Duodenal mucosa (tissue), 2 donors: ENCODE data around the gene MED27.

Experiments used
- H3K27ac ChIP-seq: one replicate; pipeline ENCODE4 v1.7.0; 2013; ENCODE audit warnings: low read depth, low read length
- H3K27me3 ChIP-seq, 2 donors: one replicate each; pipeline ENCODE4 v1.7.0; 2013; ENCODE audit warnings: low read length in 2 of 2, control low read depth in 1 of 2; ENCODE audit not compliant: insufficient read depth in 2 of 2, control insufficient read depth in 1 of 2
- H3K36me3 ChIP-seq, 2 donors: one replicate each; pipeline ENCODE4 v1.7.0; 2013; ENCODE audit warnings: low read length in 2 of 2, control low read depth in 1 of 2; ENCODE audit not compliant: insufficient read depth in 2 of 2, control insufficient read depth in 1 of 2
- H3K4me1 ChIP-seq, 2 donors: one replicate each; pipeline ENCODE4 v1.7.0; 2013; ENCODE audit warnings: low read length in 2 of 2, control low read depth in 1 of 2; ENCODE audit not compliant: insufficient read depth in 2 of 2, control insufficient read depth in 1 of 2
- H3K4me3 ChIP-seq, 2 donors: one replicate each; pipeline ENCODE4 v1.7.0; 2013; ENCODE audit warnings: low read length in 2 of 2, low read depth in 1 of 2
- H3K9ac ChIP-seq, 2 donors: one replicate each; pipeline ENCODE4 v1.7.0; 2013; ENCODE audit warnings: low read length in 2 of 2, low read depth in 1 of 2
- H3K9me3 ChIP-seq, 2 donors: one replicate each; pipeline ENCODE4 v1.7.0; 2013; ENCODE audit warnings: low read length in 2 of 2, control low read depth in 1 of 2; ENCODE audit not compliant: control insufficient read depth in 1 of 2

MED27 gene

GRCh38 chr9:131869348-131869747 is 210.3 kb downstream of the MED27 start:
- H3K36me3 ChIP-seq: no peaks in the 10 kb centered on the region
- H3K9me3 ChIP-seq: no peaks in the 10 kb centered on the region
- no peak overlapping the region for H3K9ac ChIP-seq
- H3K4me3 ChIP-seq: no peak overlapping the region
- H3K27ac ChIP-seq: no peak overlapping the region
- no peaks in the 10 kb centered on the region for H3K27me3 ChIP-seq
- no peaks in the 10 kb centered on the region for H3K4me1 ChIP-seq

DNA sequence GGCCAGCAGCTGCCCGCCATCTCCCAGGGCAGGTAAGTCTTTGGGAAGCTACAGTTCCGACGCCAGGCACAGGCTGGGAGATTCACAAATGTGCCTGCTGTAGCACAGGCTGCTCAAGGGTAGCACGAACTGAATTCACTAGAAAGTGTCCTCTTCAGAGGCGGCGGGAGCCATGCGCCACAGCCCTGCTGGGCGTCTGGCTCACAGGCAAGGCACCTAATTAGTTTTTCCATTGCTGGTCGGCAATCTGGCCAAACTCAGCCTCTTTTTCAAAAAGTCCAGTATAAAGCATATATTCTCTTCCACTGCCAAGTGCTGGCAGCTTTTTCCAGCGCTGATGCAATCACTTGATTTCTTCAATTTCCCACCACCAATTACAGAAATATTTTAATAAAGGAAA is 210.9 kb downstream of the MED27 start:
- Histone ChIP-seq H3K9ac (no peak overlapping the region), H3K4me1 (no peaks in the 10 kb centered on the region), H3K4me3 (no peak overlapping the region), H3K36me3 (no peaks in the 10 kb centered on the region), H3K9me3 (no peaks in the 10 kb centered on the region), H3K27me3 (no peaks in the 10 kb centered on the region), H3K27ac (no peak overlapping the region)

- H3K27me3 ChIP-seq: no peaks in the 10 kb centered on the region
- H3K36me3 ChIP-seq: no peaks in the 10 kb centered on the region
- no peak overlapping the region for H3K9ac ChIP-seq
- H3K4me1 ChIP-seq: no peaks in the 10 kb centered on the region
- no peaks in the 10 kb centered on the region for H3K9me3 ChIP-seq
- no peak overlapping the region for H3K27ac ChIP-seq
- no peak overlapping the region for H3K4me3 ChIP-seq
These were observed 212.0 kb downstream of the MED27 start for GRCh38 chr9:131867611-131868192.

DNA sequence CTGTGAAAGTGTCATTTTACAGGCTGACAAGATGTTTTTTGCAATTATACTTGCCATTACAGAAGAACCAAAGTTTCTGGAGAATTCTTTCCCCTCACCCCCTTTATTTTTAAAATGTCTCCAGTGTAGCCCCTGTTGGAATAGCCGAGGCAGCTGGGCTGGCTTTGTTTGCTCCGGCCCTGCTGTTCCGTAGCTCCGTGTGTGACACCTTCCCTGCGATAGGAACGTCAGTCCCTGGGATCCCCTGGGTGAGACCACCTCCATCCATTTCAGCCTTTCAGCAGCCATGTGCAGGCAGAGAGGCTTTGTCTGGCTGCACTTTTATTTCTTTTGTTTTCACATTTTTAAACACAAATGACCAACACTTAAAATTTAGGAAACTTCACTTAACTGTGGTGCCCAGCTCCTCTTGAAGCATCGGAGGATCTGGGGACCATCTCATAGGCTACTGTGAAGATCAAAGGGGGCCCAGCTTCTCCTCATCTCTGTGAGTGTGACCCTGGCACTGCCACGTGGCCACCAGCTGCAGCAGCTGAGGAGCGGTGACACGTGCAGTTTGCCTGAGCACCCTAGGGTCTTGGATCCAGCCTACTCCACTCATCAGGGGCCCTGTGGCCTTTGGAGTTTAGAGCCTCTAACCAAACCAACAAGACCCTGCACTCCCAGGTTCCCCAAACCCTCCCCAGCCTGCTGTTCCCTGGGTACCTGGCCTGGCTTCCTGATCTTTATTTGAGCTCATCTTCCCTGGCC is 214.0 kb downstream of the MED27 start:
- Histone ChIP-seq H3K36me3 (peaks cover 0 to 13% of the 10 kb centered on the region in 2 donors), H3K4me3 (no peak overlapping the region), H3K27ac (no peak overlapping the region), H3K27me3 (no peaks in the 10 kb centered on the region), H3K4me1 (no peaks in the 10 kb centered on the region), H3K9ac (no peak overlapping the region), H3K9me3 (no peaks in the 10 kb centered on the region)

GRCh38 chr9:131864531-131864930 is 215.1 kb downstream of the MED27 start:
- no peak overlapping the region for H3K4me3 ChIP-seq
- no peak overlapping the region for H3K27ac ChIP-seq
- H3K27me3 ChIP-seq: no peaks in the 10 kb centered on the region
- no peaks in the 10 kb centered on the region for H3K9me3 ChIP-seq
- no peak overlapping the region for H3K9ac ChIP-seq
- H3K36me3 ChIP-seq: peaks cover 0 to 14% of the 10 kb centered on the region in 2 donors
- no peaks in the 10 kb centered on the region for H3K4me1 ChIP-seq

GRCh38 chr9:131863306-131863896 is 216.3 kb downstream of the MED27 start:
- Histone ChIP-seq H3K9me3 (no peaks in the 10 kb centered on the region), H3K27me3 (no peaks in the 10 kb centered on the region), H3K9ac (no peak overlapping the region), H3K4me1 (no peaks in the 10 kb centered on the region), H3K27ac (no peak overlapping the region), H3K4me3 (no peak overlapping the region), H3K36me3 (peaks cover 0 to 14% of the 10 kb centered on the region in 2 donors)

DNA sequence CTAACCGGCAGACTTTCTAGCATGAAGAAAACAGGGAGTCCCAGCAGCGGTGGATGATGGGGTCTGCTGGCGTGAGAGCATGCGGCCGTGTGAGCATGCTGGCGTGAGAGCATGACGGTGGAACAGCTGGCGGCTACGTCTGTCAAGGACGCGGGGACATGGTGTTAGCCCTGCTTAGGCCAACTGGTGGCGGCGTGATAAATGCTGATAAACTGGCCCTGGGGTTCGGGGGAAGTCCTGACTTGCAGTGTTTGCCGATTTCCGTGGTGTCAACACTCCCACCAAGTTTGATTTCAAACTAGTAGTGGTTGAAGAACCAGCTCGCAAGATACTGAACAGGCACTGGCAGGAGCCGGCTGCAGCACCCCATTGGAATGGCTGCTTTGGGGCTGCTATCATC is 217.4 kb downstream of the MED27 start:
- H3K9me3 ChIP-seq: no peaks in the 10 kb centered on the region
- H3K36me3 ChIP-seq: peaks cover 0 to 14% of the 10 kb centered on the region in 2 donors
- H3K27me3 ChIP-seq: no peaks in the 10 kb centered on the region
- H3K4me1 ChIP-seq: no peaks in the 10 kb centered on the region
- no peak overlapping the region for H3K4me3 ChIP-seq
- H3K27ac ChIP-seq: no peak overlapping the region
- no peak overlapping the region for H3K9ac ChIP-seq

- Histone ChIP-seq H3K27me3 (no peaks in the 10 kb centered on the region), H3K4me3 (no peak overlapping the region), H3K27ac (no peak overlapping the region), H3K4me1 (no peaks in the 10 kb centered on the region), H3K9me3 (no peaks in the 10 kb centered on the region), H3K36me3 (peaks cover 0 to 14% of the 10 kb centered on the region in 2 donors), H3K9ac (no peak overlapping the region)
These were observed 219.2 kb downstream of the MED27 start for GRCh38 chr9:131860430-131860829.

DNA sequence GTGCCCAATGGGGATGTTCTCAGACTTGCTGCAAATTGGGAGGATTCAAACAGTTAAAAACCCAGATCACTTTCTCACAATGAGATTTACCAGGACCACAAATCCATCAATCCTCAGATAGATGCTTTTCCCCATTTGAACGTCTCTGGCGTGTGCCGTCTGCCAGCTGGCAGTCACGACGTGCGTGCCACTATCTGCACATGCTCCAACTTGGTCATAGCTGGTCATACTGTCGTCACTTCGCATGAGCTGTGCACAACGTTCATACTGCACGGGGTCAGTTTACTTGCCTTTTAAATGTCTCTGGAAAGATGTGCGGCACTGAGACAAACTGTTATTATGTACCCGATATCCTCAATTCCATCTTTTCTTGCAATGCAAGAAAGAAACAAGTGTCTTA is 221.5 kb downstream of the MED27 start:
- no peaks in the 10 kb centered on the region for H3K9me3 ChIP-seq
- H3K27ac ChIP-seq: no peak overlapping the region
- H3K36me3 ChIP-seq: peaks cover 0 to 14% of the 10 kb centered on the region in 2 donors
- H3K9ac ChIP-seq: no peak overlapping the region
- H3K4me1 ChIP-seq: no peaks in the 10 kb centered on the region
- H3K27me3 ChIP-seq: no peaks in the 10 kb centered on the region
- no peak overlapping the region for H3K4me3 ChIP-seq

- peaks cover 0 to 3% of the 10 kb centered on the region in 2 donors for H3K36me3 ChIP-seq
- no peak overlapping the region for H3K27ac ChIP-seq
- H3K9ac ChIP-seq: no peak overlapping the region
- H3K4me1 ChIP-seq: no peaks in the 10 kb centered on the region
- H3K9me3 ChIP-seq: no peaks in the 10 kb centered on the region
- H3K27me3 ChIP-seq: no peaks in the 10 kb centered on the region
- H3K4me3 ChIP-seq: no peak overlapping the region
These were observed 223.6 kb downstream of the MED27 start for GRCh38 chr9:131856105-131856504.
